Colonic mucosa (tissue), 4 donors: ENCODE measurements around the gene PTPRU. TPM values are rescaled to one million over a fixed set of nuclear protein-coding genes. Genes with fewer than 3 reads are reported as not detected.

Source experiments
- DNase-seq: peaks from one replicate; pipeline ENCODE4 v3.0.0-alpha.2; 2020
- H3K27ac ChIP-seq: fragments of 200-600 bp; one replicate; pipeline ENCODE4 v1.8.0; 2021
- H3K27me3 ChIP-seq: fragments of 200-600 bp; one replicate; pipeline ENCODE4 v1.8.0; 2021
- H3K36me3 ChIP-seq: fragments of 200-600 bp; one replicate; pipeline ENCODE4 v1.8.0; 2021
- H3K4me1 ChIP-seq: fragments of 200-600 bp; one replicate; pipeline ENCODE4 v1.8.0; 2021; ENCODE audit warnings: mild to moderate bottlenecking
- H3K4me3 ChIP-seq: fragments of 200-600 bp; one replicate; pipeline ENCODE4 v1.8.0; 2021
- H3K9ac ChIP-seq, 2 donors: one replicate each; pipeline ENCODE4 v1.7.0; 2013; ENCODE audit warnings: control low read depth in 2 of 2, low read depth in 2 of 2, low read length in 2 of 2
- H3K9me3 ChIP-seq: fragments of 200-600 bp; one replicate; pipeline ENCODE4 v1.8.0; 2021
- CTCF ChIP-seq: fragments of 200-600 bp; IDR thresholded peaks from one replicate; pipeline ENCODE4 v1.8.0; 2022; ENCODE audit warnings: antibody characterized with exemption, mild to moderate bottlenecking
- intact Hi-C: fragments of 100-400 bp; cut with DNase I; formaldehyde crosslinking; loops from one replicate; pipeline ENCODE4 v1.14.1; 2022
- total RNA-seq, 2 donors: library from RNA; stranded (reverse); fragmentation: NEBNext Ultra II Directional in 1 of 2; extraction: Animal tissue kit (Norgen Biotek cat#: 25700) in 1 of 2; gene quantifications; one replicate each; pipeline ENCODE4 v1.2.1, GENCODE V29; 2021
- donor health status: healthy.
- donor health status: DM: no; HTN: no; CAD: no.
- donor health status: DM: no; HTN: no; CAD: no.

The PTPRU gene
- total RNA-seq, 2 donors from 2014 or later = 2.3 to 4.8 TPM

DNA sequence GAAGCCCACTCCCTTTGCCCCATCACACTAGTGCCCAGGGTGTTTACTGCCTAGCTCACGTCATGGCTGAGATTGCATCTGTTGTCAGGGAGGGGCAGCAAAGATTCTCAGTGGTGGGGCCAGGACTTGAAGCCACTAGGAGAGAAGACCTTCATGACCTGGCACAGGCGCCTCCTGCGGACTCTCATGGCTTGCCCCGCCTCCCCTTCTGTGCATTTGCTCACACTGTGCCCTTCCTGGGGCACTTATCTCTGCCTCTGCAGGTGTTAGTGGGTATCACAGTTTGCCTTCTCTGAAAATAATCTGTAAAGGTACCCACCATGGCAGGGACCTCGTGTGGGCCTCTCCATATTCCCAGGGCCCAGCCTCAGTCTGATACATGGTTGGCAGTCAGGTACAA is 20.1 kb downstream of the PTPRU start:
- intact Hi-C loops = no loop called here
- no peaks in the 10 kb centered on the region for H3K36me3 ChIP-seq

DNA sequence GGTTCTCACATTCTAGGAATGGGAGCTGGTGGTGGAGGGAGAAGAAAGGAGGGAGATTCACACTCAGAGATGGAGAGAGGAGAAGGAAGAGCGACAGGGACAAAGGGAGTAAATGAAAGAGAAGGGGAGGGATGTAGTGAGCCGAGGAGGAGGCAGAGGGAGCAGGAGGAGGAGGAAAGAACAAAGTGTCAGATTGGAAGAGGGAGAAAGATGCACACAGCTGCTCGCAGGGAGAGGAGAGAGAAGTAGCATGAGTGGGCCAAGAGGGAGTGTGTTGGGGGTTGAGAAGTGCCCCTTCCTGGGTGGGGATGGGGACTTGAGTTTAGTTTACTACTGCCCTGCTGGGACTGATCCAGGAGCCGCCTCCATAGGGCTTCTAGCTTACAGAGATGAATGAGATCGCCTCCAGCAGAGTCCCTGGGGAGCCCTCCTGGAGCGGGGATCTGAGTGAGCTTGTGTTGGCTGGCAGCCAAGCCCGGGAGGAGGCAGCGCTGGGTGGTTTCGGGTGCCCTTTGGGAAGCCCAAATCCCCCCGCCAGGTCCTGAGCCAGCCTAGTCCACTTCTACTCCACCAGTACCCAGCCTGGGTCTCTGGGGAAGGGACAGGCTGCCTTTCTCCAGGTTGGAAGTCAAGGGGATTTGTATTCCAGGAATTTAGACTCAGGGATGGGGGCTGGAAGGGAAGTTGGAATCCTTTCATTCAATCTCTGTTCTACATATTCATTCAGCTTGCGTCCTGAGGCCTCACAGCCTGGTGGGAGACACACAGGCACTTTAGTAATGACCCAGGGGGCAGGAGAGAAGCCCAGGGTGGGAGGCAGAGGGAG is 20.9 kb downstream of the PTPRU start:
- no peak overlapping the region for H3K27ac ChIP-seq
- no peaks in the 10 kb centered on the region for H3K36me3 ChIP-seq
- H3K4me3 ChIP-seq = no peak overlapping the region
- intact Hi-C loops = no loop called here
- no peak for DNase-seq
- H3K4me1 ChIP-seq = no peaks in the 10 kb centered on the region
- no peak for TF ChIP-seq CTCF
- H3K9ac ChIP-seq = no peak overlapping the region
- no peaks in the 10 kb centered on the region for H3K27me3 ChIP-seq
- no peaks in the 10 kb centered on the region for H3K9me3 ChIP-seq

More for the DNA sequence above, 20.1 kb downstream of the PTPRU start:
- no peak for DNase-seq
- no peak overlapping the region for H3K27ac ChIP-seq
- no peaks in the 10 kb centered on the region for H3K4me1 ChIP-seq
- H3K9me3 ChIP-seq = no peaks in the 10 kb centered on the region
- no peak overlapping the region for H3K4me3 ChIP-seq
- H3K27me3 ChIP-seq = no peaks in the 10 kb centered on the region
- TF ChIP-seq CTCF = no peak
- no peak overlapping the region for H3K9ac ChIP-seq

GRCh38 chr1:29258189-29258975 is 22.1 kb downstream of the PTPRU start:
- Histone ChIP-seq H3K9me3 (no peaks in the 10 kb centered on the region), H3K36me3 (no peaks in the 10 kb centered on the region), H3K27ac (no peak overlapping the region), H3K4me1 (no peaks in the 10 kb centered on the region), H3K27me3 (no peaks in the 10 kb centered on the region), H3K4me3 (no peak overlapping the region), H3K9ac (no peak overlapping the region)
- no peak for TF ChIP-seq CTCF
- DNase-seq = no peak
- intact Hi-C loops = no loop called here

DNA sequence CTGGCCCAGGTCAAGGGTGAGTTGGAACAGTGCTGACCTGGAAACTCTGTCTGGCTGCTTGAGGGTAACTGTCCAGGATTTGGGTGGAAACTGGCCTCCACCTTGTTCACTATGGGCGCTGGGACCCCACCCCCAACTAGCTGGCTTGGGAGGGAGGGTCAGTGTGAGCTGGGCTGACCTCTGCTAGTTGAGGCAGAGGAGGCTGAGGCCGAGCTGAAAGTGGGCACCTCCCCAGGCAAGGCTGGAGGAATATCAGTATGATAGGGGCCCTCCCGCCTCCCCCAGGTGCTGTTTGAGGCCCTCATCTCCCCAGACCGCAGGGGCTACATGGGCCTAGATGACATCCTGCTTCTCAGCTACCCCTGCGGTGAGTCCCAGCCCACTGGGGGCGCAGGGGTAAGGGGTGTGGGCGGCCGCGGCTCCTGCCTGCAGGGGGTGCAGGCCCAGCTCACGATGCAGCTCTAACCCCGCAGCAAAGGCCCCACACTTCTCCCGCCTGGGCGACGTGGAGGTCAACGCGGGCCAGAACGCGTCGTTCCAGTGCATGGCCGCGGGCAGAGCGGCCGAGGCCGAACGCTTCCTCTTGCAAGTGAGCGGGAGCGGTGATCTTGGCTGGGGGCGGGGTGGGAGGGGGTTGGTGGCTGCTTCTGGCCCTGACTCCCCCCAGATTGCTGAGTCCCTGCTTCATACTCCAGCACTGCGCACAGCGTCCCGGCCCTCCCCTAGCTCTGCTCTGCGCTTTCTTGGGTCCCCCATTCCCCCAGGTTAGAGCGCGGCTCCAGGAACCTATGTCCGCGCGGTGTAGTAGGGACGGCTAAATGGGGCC is 22.9 kb downstream of the PTPRU start:
- H3K9me3 ChIP-seq = no peaks in the 10 kb centered on the region
- H3K36me3 ChIP-seq = no peaks in the 10 kb centered on the region
- no peak for DNase-seq
- H3K27me3 ChIP-seq = no peaks in the 10 kb centered on the region
- peak overlapping the region; percentile 66 for H3K4me3 ChIP-seq
- intact Hi-C loops = no loop called here
- TF ChIP-seq CTCF = no peak
- H3K4me1 ChIP-seq = no peaks in the 10 kb centered on the region
- no peak overlapping the region for H3K27ac ChIP-seq
- H3K9ac ChIP-seq = peak overlapping the region in 1 of 2 donors; percentile 50

DNA sequence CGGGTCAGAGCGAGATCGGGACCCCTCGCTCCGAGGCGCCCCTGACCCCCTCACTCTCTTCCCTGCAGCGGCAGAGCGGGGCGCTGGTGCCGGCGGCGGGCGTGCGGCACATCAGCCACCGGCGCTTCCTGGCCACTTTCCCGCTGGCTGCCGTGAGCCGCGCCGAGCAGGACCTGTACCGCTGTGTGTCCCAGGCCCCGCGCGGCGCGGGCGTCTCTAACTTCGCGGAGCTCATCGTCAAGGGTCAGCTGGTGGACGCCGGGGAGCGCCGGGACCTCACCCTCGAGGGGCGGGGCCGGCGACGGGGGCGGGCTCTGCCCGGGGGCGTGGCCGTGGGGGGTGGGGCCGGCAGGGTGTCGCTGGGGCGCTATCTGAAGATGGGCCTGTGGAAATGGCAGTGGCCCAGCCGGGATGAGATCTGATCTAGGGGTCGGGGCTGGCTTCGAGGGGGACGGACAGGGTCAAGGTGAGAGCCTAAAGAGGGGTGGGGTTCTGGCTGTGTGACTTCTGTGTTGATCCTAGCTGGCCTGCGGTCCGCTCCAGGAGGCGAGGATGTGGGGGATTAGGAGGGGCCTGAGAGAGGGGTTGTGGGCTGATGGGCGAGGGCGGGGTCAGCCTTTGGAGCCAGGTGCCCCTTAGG is 23.6 kb downstream of the PTPRU start:
- Histone ChIP-seq H3K9ac (peak overlapping the region in 1 of 2 donors; percentile 50), H3K36me3 (no peaks in the 10 kb centered on the region), H3K27ac (no peak overlapping the region), H3K27me3 (no peaks in the 10 kb centered on the region), H3K9me3 (no peaks in the 10 kb centered on the region), H3K4me1 (no peaks in the 10 kb centered on the region), H3K4me3 (peak overlapping the region; percentile 66)
- intact Hi-C loops = no loop called here
- no peak for TF ChIP-seq CTCF
- DNase-seq = peak; percentile 72
